ENCODE results near the gene SMPD3. TPM values are rescaled to one million over a fixed set of nuclear protein-coding genes. Genes with fewer than 3 reads are reported as not detected.

The SMPD3 gene
- total and polyA plus RNA-seq, 7 donors: 0.49 to 29.7 (median 2.8) TPM

GRCh38 chr16:68384288-68385161, 63.8 kb downstream of the SMPD3 start:
- Histone ChIP-seq H3K9me3 (no peaks in the 10 kb centered on the region), H3K27ac (no peak overlapping the region), H3K27me3 (no peaks in the 10 kb centered on the region), H3K4me1 (no peaks in the 10 kb centered on the region), H3K36me3 (no peaks in the 10 kb centered on the region), H3K4me3 (no peak overlapping the region)
- DNase-seq: no peak
- no peak for TF ChIP-seq EP300 (IDR thresholded peaks at IDR 0.05)
- TF ChIP-seq POLR2A (IDR thresholded peaks at IDR 0.05): no peak
- no peak for TF ChIP-seq CTCF (IDR thresholded peaks at IDR 0.05)
- no peak for TF ChIP-seq POLR2AphosphoS5 (IDR thresholded peaks at IDR 0.05)
- intact Hi-C loops (cut with DNase I): no loop called here
- 68 to 74% methylated on average over 7 of the region's 7 CpGs for WGBS, 2 donors

DNA sequence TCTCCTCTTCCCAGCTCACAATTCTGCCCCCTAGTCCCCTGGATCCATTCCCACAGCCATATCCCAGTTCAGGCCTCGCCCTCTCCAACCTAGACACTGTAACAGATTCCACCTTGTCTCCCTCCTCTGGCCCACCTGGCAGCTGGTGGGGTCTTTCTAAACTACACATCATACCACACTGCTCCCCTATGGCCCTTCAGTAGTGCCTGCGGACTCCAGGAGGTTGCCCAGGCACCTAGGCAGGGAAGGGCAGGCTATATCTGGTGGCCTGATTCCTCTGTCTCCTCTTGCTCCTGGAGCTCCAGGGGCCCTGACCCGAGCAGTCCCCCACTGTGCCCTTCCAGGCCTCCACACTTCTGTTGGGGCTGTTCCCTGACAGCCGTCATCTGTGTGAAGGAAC, 64.5 kb downstream of the SMPD3 start:
- Histone ChIP-seq H3K27me3 (no peaks in the 10 kb centered on the region), H3K9me3 (no peaks in the 10 kb centered on the region), H3K4me1 (no peaks in the 10 kb centered on the region), H3K4me3 (no peak overlapping the region), H3K36me3 (no peaks in the 10 kb centered on the region), H3K27ac (no peak overlapping the region)
- TF ChIP-seq POLR2AphosphoS5 (IDR thresholded peaks at IDR 0.05): no peak
- TF ChIP-seq EP300 (IDR thresholded peaks at IDR 0.05): no peak
- TF ChIP-seq POLR2A (IDR thresholded peaks at IDR 0.05): no peak
- TF ChIP-seq CTCF (IDR thresholded peaks at IDR 0.05): no peak
- WGBS, 2 donors: 83 to 91% methylated on average over 4 of the region's 4 CpGs
- intact Hi-C loops (cut with DNase I): no loop called here
- no peak for DNase-seq

GRCh38 chr16:68382296-68382718, 66.0 kb downstream of the SMPD3 start:
- no peaks in the 10 kb centered on the region for H3K4me1 ChIP-seq
- TF ChIP-seq EP300 (IDR thresholded peaks at IDR 0.05): no peak
- peak in 1 of 4 experiments; percentile 54 for TF ChIP-seq CTCF (IDR thresholded peaks at IDR 0.05)
- H3K4me3 ChIP-seq: no peak overlapping the region
- intact Hi-C loops (cut with DNase I): no loop called here
- no peak for DNase-seq
- H3K9me3 ChIP-seq: no peaks in the 10 kb centered on the region
- no peak overlapping the region for H3K27ac ChIP-seq
- H3K27me3 ChIP-seq: no peaks in the 10 kb centered on the region
- WGBS, 2 donors: 19 to 50% methylated on average over 5 of the region's 5 CpGs
- H3K36me3 ChIP-seq: no peaks in the 10 kb centered on the region

- no peaks in the 10 kb centered on the region for H3K9me3 ChIP-seq
- H3K36me3 ChIP-seq: no peaks in the 10 kb centered on the region
- H3K4me3 ChIP-seq: no peak overlapping the region
- H3K4me1 ChIP-seq: no peaks in the 10 kb centered on the region
- TF ChIP-seq POLR2A (IDR thresholded peaks at IDR 0.05): no peak
- no peak for TF ChIP-seq CTCF (IDR thresholded peaks at IDR 0.05)
- no peak for TF ChIP-seq EP300 (IDR thresholded peaks at IDR 0.05)
- no peak for TF ChIP-seq POLR2AphosphoS5 (IDR thresholded peaks at IDR 0.05)
- WGBS, 2 donors: 89 to 92% methylated on average over 7 of the region's 7 CpGs
- no peaks in the 10 kb centered on the region for H3K27me3 ChIP-seq
- intact Hi-C loops (cut with DNase I): no loop called here
- DNase-seq: no peak
- no peak overlapping the region for H3K27ac ChIP-seq
Measured at GRCh38 chr16:68381363-68381724, 67.0 kb downstream of the SMPD3 start.

All from sigmoid colon (tissue), 7 donors.